Measurements from ENCODE around the gene KCNG2. TPM values are rescaled to one million over a fixed set of nuclear protein-coding genes. Genes with fewer than 3 reads are reported as not detected.

Gene KCNG2
- total RNA-seq, 1 experiment from 2014 or later = not detected

- H3K4me2 ChIP-seq = peak overlapping the region; percentile 75
- H4K20me1 ChIP-seq (ENCODE audit: insufficient read depth) = no peaks in the 10 kb centered on the region
- TF ChIP-seq CTCF (conservative IDR thresholded peaks at IDR 0.05) (no peak), EZH2 (IDR thresholded peaks at IDR 0.05; ENCODE audit: low read depth) (no peak)
- peaks cover 24% of the 10 kb centered on the region for H3F3A ChIP-seq (ENCODE audit: insufficient read depth, low read depth)
- no peak for DNase-seq
- BruUV-seq (replicated peaks) = no TSS peak
- ChIA-PET CTCF (no interaction called here), POLR2A (ENCODE audit: unreplicated experiment) (no interaction called here)
- no peaks in the 10 kb centered on the region for H3K27me3 ChIP-seq (ENCODE audit: insufficient read depth, low read depth)
- no peak overlapping the region; the same call in 1 of the 2 replicates for H3K27ac ChIP-seq
- no peaks in the 10 kb centered on the region for H3K9me2 ChIP-seq (ENCODE audit: insufficient read depth)
- H3K4me3 ChIP-seq = 0 out of 2 replicates have a peak overlapping the region, but pooled peaks have one; percentile 8
- H3K4me1 ChIP-seq (replicated peaks; ENCODE audit: insufficient read depth) = peaks cover 17% of the 10 kb centered on the region
- no peaks in the 10 kb centered on the region for H3K36me3 ChIP-seq (ENCODE audit: low read depth)
- no peaks in the 10 kb centered on the region for H3K9me3 ChIP-seq (ENCODE audit: insufficient read depth, low read depth)
- no peaks in the 10 kb centered on the region for H3K79me2 ChIP-seq (ENCODE audit: low read depth)
- intact Hi-C loops (cut with micrococcal nuclease; ENCODE audit: unreplicated experiment) = loop anchor here (5.0 kb wide), 1 partner anchor 170 kb away; the partner anchor contains the start of gene HSBP1L1
- H2AFZ ChIP-seq = 0 out of 2 replicates have a peak overlapping the region, but pooled peaks have one; percentile 6
Observed at GRCh38 chr18:79792096-79792987, 5.4 kb upstream of the KCNG2 start.

- TF ChIP-seq EZH2 (IDR thresholded peaks at IDR 0.05; ENCODE audit: low read depth) (no peak), CTCF (conservative IDR thresholded peaks at IDR 0.05) (no peak)
- no peak overlapping the region for H3K4me3 ChIP-seq
- intact Hi-C loops (cut with micrococcal nuclease; ENCODE audit: unreplicated experiment) = loop anchor here (5.0 kb wide), 1 partner anchor 169 kb away; the partner anchor contains the start of gene HSBP1L1
- no peak overlapping the region for H2AFZ ChIP-seq
- no TSS peak for BruUV-seq (replicated peaks)
- CTCF ChIA-PET = interaction anchor here (0.7 kb wide), 1 partner anchor 149 kb away, joined by 4 read pairs; no protein-coding TSS in a partner anchor
- H3K4me1 ChIP-seq (replicated peaks; ENCODE audit: insufficient read depth) = peaks cover 17% of the 10 kb centered on the region
- no peaks in the 10 kb centered on the region for H3K9me2 ChIP-seq (ENCODE audit: insufficient read depth)
- H4K20me1 ChIP-seq (ENCODE audit: insufficient read depth) = no peaks in the 10 kb centered on the region
- no peak overlapping the region for H3K27ac ChIP-seq
- H3K27me3 ChIP-seq (ENCODE audit: insufficient read depth, low read depth) = no peaks in the 10 kb centered on the region
- POLR2A ChIA-PET (ENCODE audit: unreplicated experiment) = no interaction called here
- H3K79me2 ChIP-seq (ENCODE audit: low read depth) = no peaks in the 10 kb centered on the region
- DNase-seq = no peak
- H3K4me2 ChIP-seq = no peak overlapping the region
- H3K36me3 ChIP-seq (ENCODE audit: low read depth) = no peaks in the 10 kb centered on the region
- no peaks in the 10 kb centered on the region for H3K9me3 ChIP-seq (ENCODE audit: insufficient read depth, low read depth)
- H3F3A ChIP-seq (ENCODE audit: insufficient read depth, low read depth) = peaks cover 24% of the 10 kb centered on the region
Observed at GRCh38 chr18:79792988-79793355, 4.8 kb upstream of the KCNG2 start.

- CTCF ChIA-PET = no interaction called here
- Histone ChIP-seq H3K4me1 (replicated peaks; ENCODE audit: insufficient read depth) (peaks cover 17% of the 10 kb centered on the region), H3K27me3 (ENCODE audit: insufficient read depth, low read depth) (peaks cover 7% of the 10 kb centered on the region), H3K27ac (no peak overlapping the region), H4K20me1 (ENCODE audit: insufficient read depth) (no peaks in the 10 kb centered on the region), H3K4me3 (no peak overlapping the region), H3K4me2 (no peak overlapping the region), H3K9me3 (ENCODE audit: insufficient read depth, low read depth) (no peaks in the 10 kb centered on the region), H3K9me2 (ENCODE audit: insufficient read depth) (no peaks in the 10 kb centered on the region), H3F3A (ENCODE audit: insufficient read depth, low read depth) (peaks cover 24% of the 10 kb centered on the region), H3K79me2 (ENCODE audit: low read depth) (no peaks in the 10 kb centered on the region), H3K36me3 (ENCODE audit: low read depth) (no peaks in the 10 kb centered on the region), H2AFZ (no peak overlapping the region)
- no peak for DNase-seq
- POLR2A ChIA-PET (ENCODE audit: unreplicated experiment) = no interaction called here
- TF ChIP-seq EZH2 (IDR thresholded peaks at IDR 0.05; ENCODE audit: low read depth) (no peak), CTCF (conservative IDR thresholded peaks at IDR 0.05) (no peak)
- BruUV-seq (replicated peaks) = no TSS peak
- intact Hi-C loops (cut with micrococcal nuclease; ENCODE audit: unreplicated experiment) = loop anchor here (5.0 kb wide), 1 partner anchor 167 kb away; the partner anchor contains the start of gene HSBP1L1
Observed at GRCh38 chr18:79794846-79795245, 2.9 kb upstream of the KCNG2 start.
